ENCODE results near the gene PHLDA2.

The PHLDA2 gene, protein sequence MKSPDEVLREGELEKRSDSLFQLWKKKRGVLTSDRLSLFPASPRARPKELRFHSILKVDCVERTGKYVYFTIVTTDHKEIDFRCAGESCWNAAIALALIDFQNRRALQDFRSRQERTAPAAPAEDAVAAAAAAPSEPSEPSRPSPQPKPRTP

DNA sequence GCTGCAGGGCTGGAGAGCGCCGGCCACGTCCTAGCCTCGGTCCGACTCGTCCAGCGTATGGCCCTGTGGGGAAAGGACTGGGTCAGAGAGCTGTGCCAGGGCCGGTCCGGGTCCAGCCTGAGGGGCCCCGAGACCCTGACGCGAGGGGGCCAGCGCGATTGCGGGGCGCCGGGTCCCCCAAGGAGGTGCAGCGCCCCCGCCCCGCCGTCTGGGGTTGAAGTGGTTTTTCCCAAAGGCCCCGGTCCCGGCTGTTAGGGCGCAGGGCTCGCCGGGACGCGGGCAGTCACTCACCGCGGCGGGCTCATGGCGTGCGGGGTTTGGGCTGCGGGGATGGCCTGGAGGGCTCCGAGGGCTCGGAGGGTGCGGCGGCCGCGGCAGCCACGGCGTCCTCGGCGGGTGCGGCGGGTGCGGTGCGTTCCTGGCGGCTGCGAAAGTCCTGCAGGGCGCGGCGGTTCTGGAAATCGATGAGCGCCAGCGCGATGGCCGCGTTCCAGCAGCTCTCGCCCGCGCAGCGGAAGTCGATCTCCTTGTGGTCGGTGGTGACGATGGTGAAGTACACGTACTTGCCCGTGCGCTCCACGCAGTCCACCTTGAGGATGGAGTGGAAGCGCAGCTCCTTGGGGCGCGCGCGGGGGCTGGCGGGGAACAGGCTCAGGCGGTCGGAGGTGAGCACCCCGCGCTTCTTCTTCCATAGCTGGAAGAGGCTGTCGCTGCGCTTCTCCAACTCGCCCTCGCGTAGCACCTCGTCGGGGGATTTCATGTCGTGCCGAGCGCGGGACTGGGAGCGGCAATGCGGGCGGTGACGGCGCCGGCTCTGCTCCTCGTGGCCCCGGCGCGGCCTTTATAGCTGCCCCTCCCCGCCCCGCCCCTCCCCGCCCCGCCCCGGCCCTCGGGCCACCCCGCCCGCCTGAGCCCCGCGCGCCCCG is at the start of gene PHLDA2:
PHLDA2 (minus strand) TSS at position 816 of the 926 bp plus-strand sequence; CDS start at position 760, 56 bp downstream.
- Histone ChIP-seq H3K27me3 (ENCODE audit: insufficient read depth, low read length) (no peaks in the 10 kb centered on the region), H3K79me2 (ENCODE audit: control insufficient read depth, insufficient read depth, low read length, unreplicated experiment) (peaks cover 30% of the 10 kb centered on the region), H3K36me3 (ENCODE audit: insufficient read depth, low read length) (no peaks in the 10 kb centered on the region), H2AFZ (ENCODE audit: low read length, unreplicated experiment) (peak within 1 kb of the TSS; percentile 78), H3K4me1 (ENCODE audit: control insufficient read depth, insufficient read depth, low read length, unreplicated experiment) (peaks cover 27% of the 10 kb centered on the region), H3K4me3 (ENCODE audit: low read depth, low read length) (peak within 1 kb of the TSS; percentile 99), H3K27ac (ENCODE audit: low read depth, low read length) (peak within 1 kb of the TSS; percentile 88)

GRCh38 chr11:2977113-2977512 is 47.9 kb upstream of the PHLDA2 start:
- H2AFZ ChIP-seq (ENCODE audit: low read length, unreplicated experiment): no peak overlapping the region
- H3K27ac ChIP-seq (ENCODE audit: low read depth, low read length): no peak overlapping the region
- peaks cover 3% of the 10 kb centered on the region for H3K4me1 ChIP-seq (ENCODE audit: control insufficient read depth, insufficient read depth, low read length, unreplicated experiment)
- H3K27me3 ChIP-seq (ENCODE audit: insufficient read depth, low read length): no peaks in the 10 kb centered on the region
- peaks cover 74% of the 10 kb centered on the region for H3K79me2 ChIP-seq (ENCODE audit: control insufficient read depth, insufficient read depth, low read length, unreplicated experiment)
- peaks cover 39% of the 10 kb centered on the region for H3K36me3 ChIP-seq (ENCODE audit: insufficient read depth, low read length)
- H3K4me3 ChIP-seq (ENCODE audit: low read depth, low read length): no peak overlapping the region

- H3K4me3 ChIP-seq (ENCODE audit: low read depth, low read length): no peak overlapping the region
- H2AFZ ChIP-seq (ENCODE audit: low read length, unreplicated experiment): no peak overlapping the region
- H3K27me3 ChIP-seq (ENCODE audit: insufficient read depth, low read length): no peaks in the 10 kb centered on the region
- H3K36me3 ChIP-seq (ENCODE audit: insufficient read depth, low read length): peaks cover 45% of the 10 kb centered on the region
- peaks cover 72% of the 10 kb centered on the region for H3K79me2 ChIP-seq (ENCODE audit: control insufficient read depth, insufficient read depth, low read length, unreplicated experiment)
- H3K27ac ChIP-seq (ENCODE audit: low read depth, low read length): no peak overlapping the region
- no peaks in the 10 kb centered on the region for H3K4me1 ChIP-seq (ENCODE audit: control insufficient read depth, insufficient read depth, low read length, unreplicated experiment)
Observed at GRCh38 chr11:2976294-2977063, 47.3 kb upstream of the PHLDA2 start.

GRCh38 chr11:2975594-2975993 is 46.4 kb upstream of the PHLDA2 start:
- H3K4me1 ChIP-seq (ENCODE audit: control insufficient read depth, insufficient read depth, low read length, unreplicated experiment): no peaks in the 10 kb centered on the region
- no peak overlapping the region for H3K27ac ChIP-seq (ENCODE audit: low read depth, low read length)
- H3K79me2 ChIP-seq (ENCODE audit: control insufficient read depth, insufficient read depth, low read length, unreplicated experiment): peaks cover 68% of the 10 kb centered on the region
- H3K27me3 ChIP-seq (ENCODE audit: insufficient read depth, low read length): no peaks in the 10 kb centered on the region
- H3K4me3 ChIP-seq (ENCODE audit: low read depth, low read length): no peak overlapping the region
- H2AFZ ChIP-seq (ENCODE audit: low read length, unreplicated experiment): no peak overlapping the region
- H3K36me3 ChIP-seq (ENCODE audit: insufficient read depth, low read length): peaks cover 53% of the 10 kb centered on the region

- Histone ChIP-seq H3K79me2 (ENCODE audit: control insufficient read depth, insufficient read depth, low read length, unreplicated experiment) (peaks cover 63% of the 10 kb centered on the region), H3K36me3 (ENCODE audit: insufficient read depth, low read length) (peaks cover 65% of the 10 kb centered on the region), H3K27ac (ENCODE audit: low read depth, low read length) (no peak overlapping the region), H3K4me1 (ENCODE audit: control insufficient read depth, insufficient read depth, low read length, unreplicated experiment) (no peaks in the 10 kb centered on the region), H3K27me3 (ENCODE audit: insufficient read depth, low read length) (no peaks in the 10 kb centered on the region), H2AFZ (ENCODE audit: low read length, unreplicated experiment) (no peak overlapping the region), H3K4me3 (ENCODE audit: low read depth, low read length) (no peak overlapping the region)
Observed at GRCh38 chr11:2974272-2974671, 45.1 kb upstream of the PHLDA2 start.

DNA sequence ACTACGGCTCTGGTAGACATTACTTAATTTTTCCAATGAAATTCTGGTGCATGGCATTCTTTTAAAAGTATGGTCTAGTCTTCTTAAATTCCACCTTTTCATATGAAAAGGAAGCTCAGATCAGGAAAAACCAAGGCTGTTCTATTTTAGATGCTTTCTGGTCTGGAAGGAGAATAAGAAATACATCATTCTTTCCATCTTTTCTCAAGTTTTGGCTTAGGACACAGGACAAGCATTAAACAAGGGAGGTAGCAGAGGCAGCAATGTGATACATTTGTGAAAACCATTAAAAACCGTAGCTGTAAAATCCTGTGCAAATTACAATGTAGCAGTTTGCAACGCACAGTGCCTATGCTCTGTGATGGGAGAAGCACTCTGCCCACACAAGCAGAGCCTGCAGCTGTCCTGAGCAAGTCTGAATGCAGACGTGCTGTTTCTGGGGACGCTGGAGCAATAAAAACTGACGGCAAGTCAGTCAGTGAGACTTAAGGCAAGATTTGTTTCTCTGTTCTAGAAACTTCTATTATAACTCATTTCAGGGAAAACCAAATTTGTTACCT is 39.2 kb upstream of the PHLDA2 start:
- peaks cover 62% of the 10 kb centered on the region for H3K36me3 ChIP-seq (ENCODE audit: insufficient read depth, low read length)
- H3K79me2 ChIP-seq (ENCODE audit: control insufficient read depth, insufficient read depth, low read length, unreplicated experiment): peaks cover 50% of the 10 kb centered on the region
- no peak overlapping the region for H3K4me3 ChIP-seq (ENCODE audit: low read depth, low read length)
- H3K27me3 ChIP-seq (ENCODE audit: insufficient read depth, low read length): no peaks in the 10 kb centered on the region
- no peak overlapping the region for H2AFZ ChIP-seq (ENCODE audit: low read length, unreplicated experiment)
- no peaks in the 10 kb centered on the region for H3K4me1 ChIP-seq (ENCODE audit: control insufficient read depth, insufficient read depth, low read length, unreplicated experiment)
- no peak overlapping the region for H3K27ac ChIP-seq (ENCODE audit: low read depth, low read length)

DNA sequence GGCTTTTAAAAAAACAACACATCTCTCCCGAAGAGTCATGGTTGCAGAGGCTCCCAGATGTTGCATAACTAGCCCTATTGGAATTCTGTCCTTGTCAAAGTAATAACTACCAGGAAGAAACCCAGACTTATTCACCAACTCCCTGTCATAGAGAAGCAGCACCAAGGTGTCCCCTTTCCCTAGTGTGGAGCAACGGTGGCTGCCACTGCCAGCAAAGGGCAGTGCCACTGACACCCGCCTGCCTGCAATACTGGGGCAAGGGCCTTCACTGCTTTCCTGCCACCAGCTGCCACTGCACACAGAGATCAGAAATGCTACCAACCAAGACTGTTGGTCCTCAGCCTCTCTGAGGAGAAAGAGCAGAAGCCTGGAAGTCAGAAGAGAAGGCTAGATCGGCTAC is 35.6 kb upstream of the PHLDA2 start:
- no peaks in the 10 kb centered on the region for H3K27me3 ChIP-seq (ENCODE audit: insufficient read depth, low read length)
- peaks cover 58% of the 10 kb centered on the region for H3K36me3 ChIP-seq (ENCODE audit: insufficient read depth, low read length)
- peaks cover 57% of the 10 kb centered on the region for H3K79me2 ChIP-seq (ENCODE audit: control insufficient read depth, insufficient read depth, low read length, unreplicated experiment)
- H3K4me3 ChIP-seq (ENCODE audit: low read depth, low read length): no peak overlapping the region
- H2AFZ ChIP-seq (ENCODE audit: low read length, unreplicated experiment): no peak overlapping the region
- H3K4me1 ChIP-seq (ENCODE audit: control insufficient read depth, insufficient read depth, low read length, unreplicated experiment): no peaks in the 10 kb centered on the region
- H3K27ac ChIP-seq (ENCODE audit: low read depth, low read length): no peak overlapping the region

- Histone ChIP-seq H3K4me1 (ENCODE audit: control insufficient read depth, insufficient read depth, low read length, unreplicated experiment) (no peaks in the 10 kb centered on the region), H3K36me3 (ENCODE audit: insufficient read depth, low read length) (peaks cover 61% of the 10 kb centered on the region; the same call in 1 of the 2 replicates), H3K27ac (ENCODE audit: low read depth, low read length) (no peak overlapping the region), H3K4me3 (ENCODE audit: low read depth, low read length) (no peak overlapping the region), H3K79me2 (ENCODE audit: control insufficient read depth, insufficient read depth, low read length, unreplicated experiment) (peaks cover 63% of the 10 kb centered on the region), H2AFZ (ENCODE audit: low read length, unreplicated experiment) (no peak overlapping the region), H3K27me3 (ENCODE audit: insufficient read depth, low read length) (no peaks in the 10 kb centered on the region)
Observed at GRCh38 chr11:2963761-2964160, 34.5 kb upstream of the PHLDA2 start.

DNA sequence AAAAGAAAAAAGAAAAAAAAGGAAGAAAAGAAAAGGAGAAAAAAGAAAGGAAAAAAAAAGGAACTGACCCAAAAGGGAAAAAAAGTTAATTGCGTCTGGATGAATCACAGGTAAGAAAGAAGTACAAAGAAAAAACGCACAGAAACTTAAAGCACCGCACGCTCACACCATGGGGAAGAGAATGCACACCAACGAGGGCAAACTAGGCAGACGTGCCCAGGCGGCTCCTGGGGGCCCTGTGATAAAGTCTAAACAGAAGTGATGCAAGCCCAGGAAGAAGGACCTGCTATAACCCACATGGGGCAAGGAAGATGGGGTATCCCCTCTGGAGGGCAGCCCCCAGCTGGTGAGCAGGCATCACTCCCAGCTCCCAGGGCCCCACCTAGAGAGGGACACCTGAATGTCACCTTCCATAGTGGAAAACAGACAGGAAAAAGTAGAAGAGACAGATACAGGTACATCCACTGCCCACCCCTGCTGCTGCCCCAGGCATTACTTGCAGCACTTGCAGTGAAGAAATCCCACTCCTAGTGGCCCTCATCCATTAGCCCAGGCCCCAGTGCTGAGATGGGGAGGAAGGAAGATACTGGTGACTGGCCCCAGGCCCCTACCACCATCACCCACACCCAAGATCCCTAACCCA is 34.0 kb upstream of the PHLDA2 start:
- H3K36me3 ChIP-seq (ENCODE audit: insufficient read depth, low read length): peaks cover 66% of the 10 kb centered on the region; the same call in 1 of the 2 replicates
- H3K27ac ChIP-seq (ENCODE audit: low read depth, low read length): no peak overlapping the region
- H3K4me1 ChIP-seq (ENCODE audit: control insufficient read depth, insufficient read depth, low read length, unreplicated experiment): no peaks in the 10 kb centered on the region
- no peaks in the 10 kb centered on the region for H3K27me3 ChIP-seq (ENCODE audit: insufficient read depth, low read length)
- H3K4me3 ChIP-seq (ENCODE audit: low read depth, low read length): no peak overlapping the region
- H2AFZ ChIP-seq (ENCODE audit: low read length, unreplicated experiment): no peak overlapping the region
- H3K79me2 ChIP-seq (ENCODE audit: control insufficient read depth, insufficient read depth, low read length, unreplicated experiment): peaks cover 64% of the 10 kb centered on the region

- peaks cover 70% of the 10 kb centered on the region; the same call in 1 of the 2 replicates for H3K36me3 ChIP-seq (ENCODE audit: insufficient read depth, low read length)
- peaks cover 47% of the 10 kb centered on the region for H3K79me2 ChIP-seq (ENCODE audit: control insufficient read depth, insufficient read depth, low read length, unreplicated experiment)
- no peaks in the 10 kb centered on the region for H3K4me1 ChIP-seq (ENCODE audit: control insufficient read depth, insufficient read depth, low read length, unreplicated experiment)
- H3K4me3 ChIP-seq (ENCODE audit: low read depth, low read length): no peak overlapping the region
- H2AFZ ChIP-seq (ENCODE audit: low read length, unreplicated experiment): no peak overlapping the region
- no peaks in the 10 kb centered on the region for H3K27me3 ChIP-seq (ENCODE audit: insufficient read depth, low read length)
- H3K27ac ChIP-seq (ENCODE audit: low read depth, low read length): no peak overlapping the region
Observed at GRCh38 chr11:2961080-2961479, 31.9 kb upstream of the PHLDA2 start.
